HG03558 (cell line): ENCODE results near the gene NEURL3.
"Not testable (repeated sequence)": the region's sequence is repeated elsewhere in the genome, so short reads cannot be mapped to it uniquely, and the experiment has no call there.

Experiments
- ATAC-seq: cut with Tn5 transposase; IDR thresholded peaks from one replicate; pipeline ENCODE4 v1.9.1; 2021; ENCODE audit warnings: moderate number of reproducible peaks; ENCODE audit not compliant: unreplicated experiment; ENCODE audit errors: extremely low read depth

Gene NEURL3

GRCh38 chr2:96510931-96511595 lies 5.9 kb upstream of the NEURL3 start:
- no peak for ATAC-seq

- no peak for ATAC-seq
Measured at GRCh38 chr2:96509847-96510230, 4.7 kb upstream of the NEURL3 start.

- no peak for ATAC-seq
Measured at GRCh38 chr2:96509114-96509846, 4.1 kb upstream of the NEURL3 start.

- no peak for ATAC-seq
Measured at GRCh38 chr2:96508521-96509113, 3.5 kb upstream of the NEURL3 start.

- ATAC-seq: no peak
Measured at GRCh38 chr2:96507957-96508520, 2.9 kb upstream of the NEURL3 start.

- ATAC-seq: no peak
Measured at GRCh38 chr2:96506907-96507240, 1.7 kb upstream of the NEURL3 start.

GRCh38 chr2:96506016-96506906 lies 1.1 kb upstream of the NEURL3 start:
- no peak for ATAC-seq

- ATAC-seq: no peak
Measured at GRCh38 chr2:96503637-96504243, 1.4 kb downstream of the NEURL3 start.

- ATAC-seq: no peak
Measured at GRCh38 chr2:96502891-96503636, 2.1 kb downstream of the NEURL3 start.

- no peak for ATAC-seq
Measured at GRCh38 chr2:96501886-96502810, 3.0 kb downstream of the NEURL3 start.

- no peak for ATAC-seq
Measured at GRCh38 chr2:96501471-96501874, 3.7 kb downstream of the NEURL3 start.

GRCh38 chr2:96500385-96501066 lies 4.6 kb downstream of the NEURL3 start:
- ATAC-seq: no peak

- no peak for ATAC-seq
Measured at GRCh38 chr2:96499061-96499960, 5.8 kb downstream of the NEURL3 start.

GRCh38 chr2:96498611-96499010 lies 6.5 kb downstream of the NEURL3 start:
- ATAC-seq: not testable (repeated sequence)

- no peak for ATAC-seq
Measured at GRCh38 chr2:96498021-96498431, 7.1 kb downstream of the NEURL3 start.

GRCh38 chr2:96495982-96496629 lies 9.1 kb downstream of the NEURL3 start:
- ATAC-seq: no peak
